ENCODE measurements around the gene NFKBIA.
A peak's percentile ranks its signal among the peaks of the same experiment; 100 is the strongest.
"Not testable (repeated sequence)": the region's sequence is repeated elsewhere in the genome, so short reads cannot be mapped to it uniquely, and the experiment has no call there.

The NFKBIA gene

GRCh38 chr14:35362911-35363374 lies 41.6 kb downstream of the NFKBIA start:
- Histone ChIP-seq H3K36me3 (no peaks in the 10 kb centered on the region), H3K4me3 (no peak overlapping the region), H3K9me3 (no peaks in the 10 kb centered on the region), H3K4me1 (peaks cover 0 to 27% (median 19%) of the 10 kb centered on the region in 4 donors), H3K27ac (no peak overlapping the region), H3K27me3 (no peaks in the 10 kb centered on the region)
- DNase-seq, result no peak
- intact Hi-C loops (cut with DNase I; ENCODE audit: low total_unique reads), result no loop called here
- TF ChIP-seq CTCF (IDR thresholded peaks at IDR 0.05), result no peak

- H3K27ac ChIP-seq, result no peak overlapping the region
- no peak for DNase-seq
Observed at GRCh38 chr14:35362450-35362849, 42.1 kb downstream of the NFKBIA start.

GRCh38 chr14:35361141-35361480 lies 43.4 kb downstream of the NFKBIA start:
- peaks cover 0 to 20% (median 14%) of the 10 kb centered on the region in 4 donors for H3K4me1 ChIP-seq
- TF ChIP-seq CTCF (IDR thresholded peaks at IDR 0.05), result no peak
- no peak overlapping the region for H3K4me3 ChIP-seq
- H3K27ac ChIP-seq, result no peak overlapping the region
- H3K36me3 ChIP-seq, result no peaks in the 10 kb centered on the region
- intact Hi-C loops (cut with DNase I; ENCODE audit: low total_unique reads), result no loop called here
- no peaks in the 10 kb centered on the region for H3K27me3 ChIP-seq
- H3K9me3 ChIP-seq, result no peaks in the 10 kb centered on the region
- no peak for DNase-seq

More at GRCh38 chr14:35362450-35362849, 42.1 kb downstream of the NFKBIA start:
- no peak for TF ChIP-seq CTCF (IDR thresholded peaks at IDR 0.05)
- H3K4me1 ChIP-seq, result peaks cover 0 to 23% (median 17%) of the 10 kb centered on the region in 4 donors
- no peaks in the 10 kb centered on the region for H3K27me3 ChIP-seq
- no peak overlapping the region for H3K4me3 ChIP-seq
- no peaks in the 10 kb centered on the region for H3K9me3 ChIP-seq
- H3K36me3 ChIP-seq, result no peaks in the 10 kb centered on the region
- intact Hi-C loops (cut with DNase I; ENCODE audit: low total_unique reads), result no loop called here

GRCh38 chr14:35359655-35360054 lies 44.9 kb downstream of the NFKBIA start:
- intact Hi-C loops (cut with DNase I; ENCODE audit: low total_unique reads); DNase-seq; H3K27ac ChIP-seq; H3K27me3 ChIP-seq; H3K4me1 ChIP-seq; H3K4me3 ChIP-seq; H3K36me3 ChIP-seq; H3K9me3 ChIP-seq: not testable (repeated sequence)

GRCh38 chr14:35355981-35356841 lies 48.3 kb downstream of the NFKBIA start:
- no peak for TF ChIP-seq CTCF (IDR thresholded peaks at IDR 0.05)
- H3K27ac ChIP-seq, result peak overlapping the region in 1 of 2 donors; percentile 21

GRCh38 chr14:35355235-35355634 lies 49.3 kb downstream of the NFKBIA start:
- H3K36me3 ChIP-seq; H3K9me3 ChIP-seq; H3K27ac ChIP-seq; intact Hi-C loops (cut with DNase I; ENCODE audit: low total_unique reads); DNase-seq; H3K27me3 ChIP-seq; H3K4me1 ChIP-seq; H3K4me3 ChIP-seq: not testable (repeated sequence)

More at GRCh38 chr14:35355981-35356841, 48.3 kb downstream of the NFKBIA start:
- intact Hi-C loops (cut with DNase I; ENCODE audit: low total_unique reads), result no loop called here
- H3K4me3 ChIP-seq, result no peak overlapping the region
- no peaks in the 10 kb centered on the region for H3K27me3 ChIP-seq
- no peaks in the 10 kb centered on the region for H3K9me3 ChIP-seq
- H3K36me3 ChIP-seq, result no peaks in the 10 kb centered on the region
- H3K4me1 ChIP-seq, result peaks cover 0 to 10% (median 0%) of the 10 kb centered on the region in 4 donors
- DNase-seq, result no peak

Data from tibial artery (tissue), 4 donors.